GM12878 (cell line): ENCODE data around the gene DRAXIN. TPM values are rescaled to one million over a fixed set of nuclear protein-coding genes. Genes with fewer than 3 reads are reported as not detected.

Source experiments
- ATAC-seq: fragments of 200-7000 bp; cut with Tn5 transposase; 3 replicates; pipeline ENCODE4 v1.9.1; 2020; ENCODE audit warnings: mild to moderate bottlenecking, moderate library complexity
- BruUV-seq: library from RNA; stranded (reverse); fragments of 400-500 nt; replicated peaks from 2 replicates; lab custom pipeline; 2021; lab: Mats Ljungman, UMichigan
- CTCF ChIA-PET: fragments of 300-600 bp; sonication (Branson Sonifier 250); formaldehyde crosslinking; extraction: SDS; loops from one replicate; lab custom pipeline; 2021; ENCODE audit warnings: inconsistent platforms; lab: Yijun Ruan, JAX
- POLR2A ChIA-PET: fragments of 350-600 bp; formaldehyde crosslinking; extraction: SDS; loops from one replicate; lab custom pipeline; 2021; ENCODE audit warnings: inconsistent platforms; lab: Charles Lee
- RAD21 ChIA-PET: fragments of 300-600 bp; sonication (Branson Sonifier 250); formaldehyde crosslinking; loops from one replicate; lab custom pipeline; 2023; ENCODE audit warnings: antibody characterized with exemption; ENCODE audit not compliant: unreplicated experiment; lab: Charles Lee
- SMC1A ChIA-PET: fragments of 300-600 bp; sonication (Branson Sonifier 250); formaldehyde crosslinking; loops from one replicate; lab custom pipeline; 2023; ENCODE audit not compliant: unreplicated experiment, uncharacterized antibody; lab: Charles Lee
- DNase-seq: peaks from one replicate; pipeline ENCODE4 v3.0.0-alpha.2; 2011; ENCODE audit warnings: low read depth, low spot score
- FAIRE-seq: peaks from 3 replicates; lab custom pipeline; 2011; peaks lifted over from hg19 to GRCh38; lab: Jason Lieb, UNC
- H2AFZ ChIP-seq: 2 replicates; pipeline ENCODE4 v1.6.0; 2011; ENCODE audit warnings: low read depth, low read length, control low read depth; ENCODE audit not compliant: control insufficient read depth
- H3K27ac ChIP-seq: 2 replicates; pipeline ENCODE4 v1.5.1; 2011; ENCODE audit warnings: control low read depth; ENCODE audit not compliant: control insufficient read depth, insufficient read depth
- H3K27me3 ChIP-seq, 2 experiments: replicated peaks in 1 of 2; 2 replicates each; pipeline versions ENCODE4 v1.6.0 to v1.6.1; 2011; ENCODE audit warnings: low read length in 1 of 2; ENCODE audit not compliant: control insufficient read depth in 2 of 2, insufficient read depth in 2 of 2
- H3K36me3 ChIP-seq, 2 experiments: 2 replicates each; pipeline ENCODE4 v1.5.1; 2011; ENCODE audit warnings: low read length in 1 of 2; ENCODE audit not compliant: control insufficient read depth in 2 of 2, insufficient read depth in 2 of 2
- H3K4me1 ChIP-seq: 2 replicates; pipeline ENCODE4 v1.6.1; 2011; ENCODE audit warnings: mild to moderate bottlenecking, low read length, moderate library complexity, mixed read lengths; ENCODE audit not compliant: control insufficient read depth, insufficient read depth
- H3K4me2 ChIP-seq: 2 replicates; pipeline ENCODE4 v1.6.0; 2011; ENCODE audit warnings: control low read depth; ENCODE audit not compliant: control insufficient read depth, insufficient read depth
- H3K4me3 ChIP-seq: fragments of 200-600 bp; sonication (generic); 2 replicates; pipeline ENCODE4 v1.5.1; 2016
- H3K79me2 ChIP-seq: 2 replicates; pipeline ENCODE4 v1.6.0; 2011; ENCODE audit warnings: low read length; ENCODE audit not compliant: control insufficient read depth, insufficient read depth
- H3K9ac ChIP-seq: 2 replicates; pipeline ENCODE4 v1.8.0; 2011; ENCODE audit warnings: low read length, control low read depth, mixed read lengths; ENCODE audit not compliant: control insufficient read depth, insufficient read depth
- H3K9me3 ChIP-seq: replicated peaks from 3 replicates; pipeline ENCODE4 v1.5.1; 2011; ENCODE audit warnings: mild to moderate bottlenecking, low read length; ENCODE audit not compliant: control insufficient read depth, insufficient read depth
- H4K20me1 ChIP-seq: 2 replicates; pipeline ENCODE4 v1.6.0; 2011; ENCODE audit not compliant: control insufficient read depth, insufficient read depth
- CBX5 ChIP-seq: sonication (generic); IDR thresholded peaks from 2 replicates; pipeline ENCODE4 v1.6.1; 2016; ENCODE audit warnings: low read depth, moderate library complexity, mild to moderate bottlenecking, inconsistent platforms
- MEF2B ChIP-seq: fragments of 450-650 bp; IDR thresholded peaks from 2 replicates; pipeline ENCODE4 v1.6.1; 2018; ENCODE audit warnings: mild to moderate bottlenecking, moderate library complexity; ENCODE audit not compliant: partially characterized antibody, poor library complexity, severe bottlenecking
- NBN ChIP-seq: fragments of 450-650 bp; IDR thresholded peaks from 2 replicates; pipeline ENCODE4 v1.6.1; 2016
- YY1 ChIP-seq: IDR thresholded peaks from 2 replicates; pipeline ENCODE4 v1.6.1; 2011; ENCODE audit warnings: low read depth, mild to moderate bottlenecking, low read length
- ZBED1 ChIP-seq: IDR thresholded peaks from 2 replicates; pipeline ENCODE4 v1.6.1; 2016; ENCODE audit warnings: borderline replicate concordance
- WGBS: methylation state at CpG from one replicate; pipeline ENCODE4 v1.1.6; 2016; ENCODE audit warnings: low lambda C conversion rate; ENCODE audit not compliant: insufficient replicate concordance, insufficient coverage; ENCODE audit errors: missing lambda C conversion rate; 5-methylcytosine and 5-hydroxymethylcytosine counted together
- in situ Hi-C: fragments of 300-500 bp; cut with MboI; formaldehyde crosslinking; loops from 9 replicates; pipeline ENCODE4 v1.14.3; 2018; ENCODE audit warnings: mixed read lengths
- intact Hi-C: fragments of 100-400 bp; cut with micrococcal nuclease; formaldehyde crosslinking; loops from one replicate; pipeline ENCODE4 v1.14.2; 2022; ENCODE audit not compliant: unreplicated experiment
- polyA plus RNA-seq, 11 experiments: library from polyadenylated mRNA; depleted of rRNA in 4 of 11; unstranded in 6 of 11; stranded (reverse) in 5 of 11; fragments of >200 nt; fragmentation: Nextera tagmentation in 4 of 11; fragmentation: Illumina TruSeq in 1 of 11; extraction: Ambion mirVana in 4 of 11; extraction: Trizol in 1 of 11; gene quantifications; 1 replicate in 1 of 11; 2 replicates in 10 of 11; pipeline versions ENCODE4 v1.2.1 to v1.2.3, GENCODE V29; 2011 to 2016; ENCODE audit warnings: inconsistent platforms in 2 of 11, missing spikeins in 2 of 11, low read depth in 1 of 11
- total RNA-seq, 4 experiments: library from RNA; depleted of rRNA in 3 of 4; stranded (reverse); fragments of >200 nt in 3 of 4; fragmentation: Illumina TruSeq in 1 of 4; extraction: Trizol in 1 of 4; gene quantifications; 2 replicates each; pipeline versions ENCODE4 v1.2.1 to v1.2.3, GENCODE V29; 2013 to 2021
- TF ChIP-seq, protein P1 (sequence below): IDR thresholded peaks from 2 replicates; pipeline ENCODE4 v1.6.1; 2012; ENCODE audit warnings: low read depth, low read length, improper control_type of control experiment

Gene DRAXIN
- total and polyA plus RNA-seq, 10 of the 15 experiments (the other 5 are each of a cell fraction or from before 2014, with no cell fraction given), result 0.01 to 0.05 (median 0.03) TPM; not detected in 3

DNA sequence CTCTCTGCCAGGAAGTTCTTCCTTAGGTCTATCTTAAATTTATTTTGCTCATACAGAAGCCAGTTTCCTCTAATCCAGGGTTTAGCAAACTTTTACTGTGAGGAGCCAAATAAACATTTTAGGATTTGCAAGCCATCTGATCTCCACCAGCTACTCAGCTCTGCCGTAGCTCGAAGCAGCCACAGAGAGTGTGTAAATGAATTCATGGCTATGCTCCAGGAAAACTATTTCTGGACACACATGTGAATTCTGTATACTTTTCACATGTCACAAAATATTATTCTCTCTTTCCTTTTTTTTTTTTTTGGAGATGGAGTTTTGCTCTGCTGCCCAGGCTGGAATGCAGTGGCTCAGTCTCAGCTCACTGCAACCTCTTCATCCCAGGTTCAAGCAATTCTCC lies 31.0 kb downstream of the DRAXIN start:
- no TSS peak for BruUV-seq
- no peak overlapping the region for H3K9ac ChIP-seq
- ATAC-seq (no peak), DNase-seq (no peak), FAIRE-seq (no peak)
- no peak overlapping the region for H2AFZ ChIP-seq
- no peaks in the 10 kb centered on the region for H3K36me3 ChIP-seq
- ChIA-PET RAD21 (interaction anchor here (0.9 kb wide), 1 partner anchor 73 kb away, joined by 5 read pairs; no protein-coding TSS in a partner anchor), CTCF (interaction anchor here (1.0 to 3.9 kb wide), 4 partner anchors 11 to 72 kb away, joined by 3 to 34 read pairs (median 7); partner anchors contain the start of gene FBXO6), SMC1A (interaction anchor here (1.3 to 2.2 kb wide), 3 partner anchors 15 to 72 kb away, joined by 3 to 8 read pairs (median 4); partner anchors contain the start of gene FBXO6), POLR2A (interaction anchor here (0.6 to 0.7 kb wide), 2 partner anchors 36 to 61 kb away, joined by 3 to 4 read pairs; no protein-coding TSS in a partner anchor)
- intact Hi-C loops, result no loop called here
- no peaks in the 10 kb centered on the region for H3K9me3 ChIP-seq
- H3K4me3 ChIP-seq, result no peak overlapping the region
- no peak overlapping the region for H3K4me2 ChIP-seq
- in situ Hi-C loops, result no loop called here
- no peaks in the 10 kb centered on the region for H3K27me3 ChIP-seq
- TF ChIP-seq MEF2B (no peak), ZBED1 (no peak), CBX5 (no peak)
- TF ChIP-seq, protein P1, sequence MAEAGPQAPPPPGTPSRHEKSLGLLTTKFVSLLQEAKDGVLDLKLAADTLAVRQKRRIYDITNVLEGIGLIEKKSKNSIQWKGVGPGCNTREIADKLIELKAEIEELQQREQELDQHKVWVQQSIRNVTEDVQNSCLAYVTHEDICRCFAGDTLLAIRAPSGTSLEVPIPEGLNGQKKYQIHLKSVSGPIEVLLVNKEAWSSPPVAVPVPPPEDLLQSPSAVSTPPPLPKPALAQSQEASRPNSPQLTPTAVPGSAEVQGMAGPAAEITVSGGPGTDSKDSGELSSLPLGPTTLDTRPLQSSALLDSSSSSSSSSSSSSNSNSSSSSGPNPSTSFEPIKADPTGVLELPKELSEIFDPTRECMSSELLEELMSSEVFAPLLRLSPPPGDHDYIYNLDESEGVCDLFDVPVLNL, result no peak
- TF ChIP-seq, all 136 proteins: peak for 0
- Histone ChIP-seq H3K27ac (no peak overlapping the region), H4K20me1 (no peaks in the 10 kb centered on the region), H3K79me2 (no peaks in the 10 kb centered on the region), H3K4me1 (peaks cover 5% of the 10 kb centered on the region; the same call in 1 of the 2 replicates)
- WGBS, result 81% methylated on average over 2 of the region's 2 CpGs

DNA sequence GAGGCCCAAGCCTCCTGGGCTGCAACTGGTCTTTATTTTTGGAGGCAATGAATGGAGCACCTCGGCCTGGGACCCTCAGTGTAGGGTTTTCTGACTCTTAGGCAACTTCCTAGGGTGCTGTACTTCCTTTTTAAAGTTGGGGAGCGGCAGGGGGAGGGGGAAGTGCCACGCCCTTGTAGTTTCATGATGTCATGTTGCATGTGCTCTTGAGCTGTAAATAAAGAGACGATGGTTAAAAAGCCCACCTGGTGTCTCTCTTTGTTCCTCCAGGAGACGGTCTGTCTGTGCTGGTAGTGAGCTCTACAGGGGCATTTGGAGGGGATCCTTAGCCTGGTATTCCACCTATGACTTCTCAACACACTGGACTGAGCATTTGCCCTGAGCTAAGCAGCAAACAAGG lies 34.1 kb downstream of the DRAXIN start:
- FAIRE-seq (no peak), ATAC-seq (no peak), DNase-seq (no peak)
- Histone ChIP-seq H3K27me3 (no peaks in the 10 kb centered on the region), H3K36me3 (no peaks in the 10 kb centered on the region), H2AFZ (no peak overlapping the region), H4K20me1 (no peaks in the 10 kb centered on the region), H3K9me3 (no peaks in the 10 kb centered on the region), H3K27ac (no peak overlapping the region), H3K9ac (no peak overlapping the region), H3K4me3 (no peak overlapping the region), H3K79me2 (no peaks in the 10 kb centered on the region), H3K4me2 (no peak overlapping the region), H3K4me1 (peaks cover 10% of the 10 kb centered on the region)
- ChIA-PET RAD21 (interaction anchor here (0.7 to 1.5 kb wide), 2 partner anchors 12 to 82 kb away, joined by 3 read pairs; no protein-coding TSS in a partner anchor), CTCF (interaction anchor here (0.6 to 2.6 kb wide), 3 partner anchors 61 to 83 kb away, joined by 3 to 7 read pairs (median 4); partner anchors contain the start of gene FBXO6), POLR2A (no interaction called here), SMC1A (interaction anchor here (0.7 kb wide), 1 partner anchor 495 kb away, joined by 3 read pairs; no protein-coding TSS in a partner anchor)
- intact Hi-C loops (no loop called here), in situ Hi-C loops (no loop called here)
- BruUV-seq, result no TSS peak
- 12% methylated on average over 5 of the region's 5 CpGs for WGBS
- TF ChIP-seq NBN, result no peak
- TF ChIP-seq YY1, result no peak
- TF ChIP-seq MEF2B, result no peak
